Measurements from ENCODE around the gene MAST3. TPM values are rescaled to one million over a fixed set of nuclear protein-coding genes. Genes with fewer than 3 reads are reported as not detected.
A peak's percentile ranks its signal among the peaks of the same experiment; 100 is the strongest.

The MAST3 gene
- total RNA-seq, 2 experiments from 2014 or later, result 22.9 to 25.1 TPM

DNA sequence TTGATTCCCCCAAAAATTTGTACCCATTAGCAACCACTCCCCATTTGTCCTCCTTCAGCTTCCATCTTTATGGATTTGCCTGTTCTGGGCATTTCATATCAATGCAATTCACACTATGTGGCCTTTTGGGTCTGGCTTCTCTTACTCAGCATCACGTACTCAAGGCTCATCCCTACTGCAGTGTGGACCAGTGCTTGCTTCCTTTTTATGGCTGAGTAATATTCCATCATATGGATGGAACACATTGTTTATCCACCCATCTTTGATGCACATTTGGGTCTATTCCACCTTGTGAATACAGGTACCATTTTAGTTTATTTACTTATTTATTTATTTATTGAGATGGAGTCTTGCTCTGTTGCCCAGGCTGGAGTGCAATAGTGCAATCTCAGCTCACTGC, 42.9 kb downstream of the MAST3 start:
- Mint-ChIP-seq H3K27ac (no peak overlapping the region), H3K36me3 (ENCODE audit: low read depth) (peaks cover 43% of the 10 kb centered on the region), H3K4me1 (ENCODE audit: low read depth) (no peaks in the 10 kb centered on the region), H3K9me3 (ENCODE audit: insufficient read depth) (no peaks in the 10 kb centered on the region), H3K27me3 (ENCODE audit: low read depth) (no peaks in the 10 kb centered on the region), H3K4me3 (no peak overlapping the region)
- ChIA-PET POLR2A (no interaction called here), CTCF (interaction anchor here (3.1 kb wide), 1 partner anchor 12 kb away, joined by 11 read pairs; the partner anchor contains the start of gene PIK3R2)
- no peak for ATAC-seq
- no peak for DNase-seq

DNA sequence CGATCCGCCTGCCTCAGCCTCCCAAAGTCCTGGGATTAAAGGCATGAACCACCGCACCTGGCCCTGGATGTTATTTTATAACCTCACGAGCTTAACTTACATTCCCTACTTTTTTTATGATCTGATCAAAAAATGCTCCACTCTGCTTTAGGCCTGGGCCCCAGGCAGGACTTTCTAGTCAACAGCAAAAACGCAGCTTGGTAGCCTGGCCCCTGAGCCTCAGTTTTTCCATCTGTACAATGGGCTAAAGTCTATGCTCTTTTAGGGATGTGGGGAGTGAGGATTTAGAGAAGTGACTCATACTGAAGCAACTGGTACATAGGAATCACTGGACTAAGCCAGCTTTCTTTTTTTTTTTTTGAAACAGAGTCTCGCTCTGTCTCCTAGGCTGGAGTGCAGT, 43.5 kb downstream of the MAST3 start:
- no peak overlapping the region for H3K27ac Mint-ChIP-seq
- no peaks in the 10 kb centered on the region for H3K27me3 Mint-ChIP-seq (ENCODE audit: low read depth)
- H3K4me3 Mint-ChIP-seq, result no peak overlapping the region
- CTCF ChIA-PET, result interaction anchor here (3.1 kb wide), 1 partner anchor 11 kb away, joined by 11 read pairs; the partner anchor contains the start of gene PIK3R2
- H3K36me3 Mint-ChIP-seq (ENCODE audit: low read depth), result peaks cover 45% of the 10 kb centered on the region
- no peak for DNase-seq
- no peaks in the 10 kb centered on the region for H3K9me3 Mint-ChIP-seq (ENCODE audit: insufficient read depth)
- POLR2A ChIA-PET, result interaction anchor here (0.6 to 2.2 kb wide), 3 partner anchors 11 to 464 kb away, joined by 3 to 11 read pairs (median 4); partner anchors contain the start of gene PIK3R2
- ATAC-seq, result no peak
- H3K4me1 Mint-ChIP-seq (ENCODE audit: low read depth), result no peaks in the 10 kb centered on the region

DNA sequence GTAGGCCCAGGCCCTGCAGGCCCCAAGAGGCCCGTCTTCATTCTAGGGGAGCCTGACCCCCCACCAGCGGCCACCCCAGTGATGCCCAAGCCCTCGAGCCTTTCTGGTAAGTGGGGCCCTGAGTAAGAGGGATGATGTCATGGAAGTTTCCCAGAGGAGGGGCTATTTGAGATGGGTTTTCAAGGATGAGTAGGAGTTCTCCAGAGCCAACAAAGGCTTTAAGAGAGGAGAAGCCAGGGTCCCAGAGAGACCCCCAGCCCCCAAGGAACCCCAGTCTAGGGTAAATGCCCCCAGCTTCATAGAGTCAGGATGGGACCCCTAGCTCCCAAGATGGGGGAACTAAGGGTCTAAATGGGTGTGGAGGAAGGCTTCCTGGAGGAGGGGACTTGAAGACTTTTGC, 46.3 kb downstream of the MAST3 start:
- Mint-ChIP-seq H3K27ac (no peak overlapping the region), H3K27me3 (ENCODE audit: low read depth) (no peaks in the 10 kb centered on the region), H3K36me3 (ENCODE audit: low read depth) (peaks cover 53% of the 10 kb centered on the region), H3K4me3 (no peak overlapping the region), H3K4me1 (ENCODE audit: low read depth) (peaks cover 8% of the 10 kb centered on the region), H3K9me3 (ENCODE audit: insufficient read depth) (no peaks in the 10 kb centered on the region)
- CTCF ChIA-PET, result interaction anchor here (1.3 kb wide), 1 partner anchor 48 kb away, joined by 3 read pairs; no protein-coding TSS in a partner anchor
- POLR2A ChIA-PET, result interaction anchor here (0.6 to 0.9 kb wide), 2 partner anchors 8 to 34 kb away, joined by 3 to 4 read pairs; no protein-coding TSS in a partner anchor
- DNase-seq, result no peak
- no peak for ATAC-seq

DNA sequence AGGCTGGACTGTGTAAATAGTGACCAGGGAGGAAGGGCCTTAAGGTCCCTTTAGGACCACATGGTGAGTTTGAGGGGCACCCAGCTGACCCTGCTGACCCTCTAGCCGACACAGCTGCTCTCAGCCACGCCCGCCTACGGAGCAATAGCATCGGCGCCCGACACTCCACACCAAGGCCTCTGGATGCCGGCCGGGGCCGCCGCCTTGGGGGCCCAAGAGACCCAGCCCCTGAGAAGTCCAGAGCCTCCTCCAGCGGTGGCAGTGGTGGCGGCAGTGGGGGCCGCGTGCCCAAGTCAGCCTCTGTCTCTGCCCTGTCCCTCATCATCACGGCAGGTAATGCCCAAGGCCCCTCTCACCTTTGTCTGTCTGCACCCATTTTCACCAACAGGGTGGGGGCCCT, 46.8 kb downstream of the MAST3 start:
- ChIA-PET CTCF (interaction anchor here (1.3 kb wide), 1 partner anchor 47 kb away, joined by 3 read pairs; no protein-coding TSS in a partner anchor), POLR2A (interaction anchor here (0.9 kb wide), 1 partner anchor 34 kb away, joined by 3 read pairs; no protein-coding TSS in a partner anchor)
- ATAC-seq, result no peak
- peaks cover 53% of the 10 kb centered on the region for H3K36me3 Mint-ChIP-seq (ENCODE audit: low read depth)
- no peak for DNase-seq
- H3K27ac Mint-ChIP-seq, result no peak overlapping the region
- no peaks in the 10 kb centered on the region for H3K9me3 Mint-ChIP-seq (ENCODE audit: insufficient read depth)
- H3K27me3 Mint-ChIP-seq (ENCODE audit: low read depth), result no peaks in the 10 kb centered on the region
- H3K4me3 Mint-ChIP-seq, result no peak overlapping the region
- peaks cover 9% of the 10 kb centered on the region for H3K4me1 Mint-ChIP-seq (ENCODE audit: low read depth)

DNA sequence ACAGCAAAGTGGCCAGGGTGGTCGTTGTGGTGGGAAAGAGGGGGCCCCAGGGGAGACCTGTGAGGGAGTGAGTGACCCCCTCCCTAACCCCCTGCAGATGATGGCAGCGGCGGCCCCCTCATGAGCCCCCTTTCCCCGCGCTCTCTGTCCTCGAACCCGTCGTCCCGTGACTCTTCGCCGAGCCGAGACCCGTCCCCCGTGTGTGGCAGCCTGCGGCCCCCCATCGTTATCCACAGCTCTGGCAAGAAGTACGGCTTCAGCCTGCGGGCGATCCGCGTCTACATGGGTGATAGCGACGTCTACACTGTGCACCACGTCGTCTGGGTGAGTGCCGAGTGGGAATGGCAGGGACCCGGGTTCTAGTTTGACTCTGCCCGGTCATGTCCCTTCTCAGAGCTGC, 47.3 kb downstream of the MAST3 start:
- DNase-seq (no peak), ATAC-seq (no peak)
- CTCF ChIA-PET, result interaction anchor here (1.3 to 1.5 kb wide), 2 partner anchors 23 to 47 kb away, joined by 3 to 5 read pairs; no protein-coding TSS in a partner anchor
- Mint-ChIP-seq H3K4me1 (ENCODE audit: low read depth) (peaks cover 9% of the 10 kb centered on the region), H3K27me3 (ENCODE audit: low read depth) (no peaks in the 10 kb centered on the region), H3K4me3 (no peak overlapping the region), H3K36me3 (ENCODE audit: low read depth) (peaks cover 53% of the 10 kb centered on the region), H3K9me3 (ENCODE audit: insufficient read depth) (no peaks in the 10 kb centered on the region), H3K27ac (no peak overlapping the region)
- POLR2A ChIA-PET, result no interaction called here

DNA sequence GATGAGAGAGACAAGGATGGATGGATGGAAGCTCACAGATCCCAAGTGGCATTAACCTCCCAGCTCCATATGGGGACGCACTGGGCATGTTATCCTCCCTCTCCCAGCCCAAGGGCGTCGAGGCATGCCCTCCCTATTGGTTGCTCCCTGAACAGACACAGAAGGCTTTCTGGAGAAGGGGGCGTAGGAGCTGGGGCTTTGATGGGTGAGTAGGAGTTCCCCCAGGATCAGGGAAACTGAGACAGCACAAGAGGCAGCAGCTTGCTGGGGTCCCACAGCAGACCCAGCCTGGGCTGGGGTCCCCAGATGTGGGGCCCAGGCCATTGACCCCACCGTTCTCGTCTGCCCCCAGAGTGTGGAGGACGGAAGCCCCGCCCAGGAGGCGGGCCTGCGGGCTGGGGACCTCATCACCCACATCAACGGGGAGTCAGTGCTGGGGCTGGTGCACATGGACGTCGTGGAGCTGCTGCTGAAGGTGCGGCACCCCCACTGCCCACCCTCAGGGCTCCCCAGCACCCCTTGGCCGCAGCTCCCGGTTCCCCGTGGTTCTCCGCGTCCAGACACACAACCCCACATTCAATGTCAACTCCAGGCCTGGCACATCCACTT, 47.9 kb downstream of the MAST3 start:
- DNase-seq, result no peak
- CTCF ChIA-PET, result interaction anchor here (1.5 kb wide), 1 partner anchor 23 kb away, joined by 5 read pairs; no protein-coding TSS in a partner anchor
- POLR2A ChIA-PET, result no interaction called here
- ATAC-seq, result no peak
- Mint-ChIP-seq H3K9me3 (ENCODE audit: insufficient read depth) (no peaks in the 10 kb centered on the region), H3K4me1 (ENCODE audit: low read depth) (peaks cover 9% of the 10 kb centered on the region), H3K36me3 (ENCODE audit: low read depth) (peaks cover 52% of the 10 kb centered on the region), H3K27me3 (ENCODE audit: low read depth) (no peaks in the 10 kb centered on the region), H3K27ac (no peak overlapping the region), H3K4me3 (no peak overlapping the region)

DNA sequence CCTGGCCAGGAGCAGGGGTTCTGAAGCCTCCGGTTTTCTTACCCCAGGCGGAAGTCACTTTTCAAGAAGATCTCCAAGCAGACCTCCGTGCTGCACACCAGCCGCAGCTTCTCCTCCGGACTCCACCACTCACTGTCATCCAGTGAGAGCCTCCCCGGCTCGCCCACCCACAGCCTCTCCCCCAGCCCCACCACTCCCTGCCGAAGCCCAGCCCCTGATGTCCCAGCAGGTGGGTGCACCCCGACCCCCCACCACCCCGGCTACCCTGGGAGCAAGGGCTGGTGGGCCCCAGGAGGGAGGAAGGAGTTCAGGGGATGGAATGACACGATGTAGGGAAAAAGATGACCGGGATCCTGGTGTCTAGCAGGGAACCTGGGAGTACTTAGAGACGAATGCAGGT, 49.8 kb downstream of the MAST3 start:
- H3K27ac Mint-ChIP-seq, result no peak overlapping the region
- DNase-seq (no peak), ATAC-seq (no peak)
- ChIA-PET POLR2A (no interaction called here), CTCF (interaction anchor here (1.0 kb wide), 1 partner anchor 10 kb away, joined by 3 read pairs; no protein-coding TSS in a partner anchor)
- H3K4me1 Mint-ChIP-seq (ENCODE audit: low read depth), result peaks cover 20% of the 10 kb centered on the region
- no peaks in the 10 kb centered on the region for H3K9me3 Mint-ChIP-seq (ENCODE audit: insufficient read depth)
- no peaks in the 10 kb centered on the region for H3K27me3 Mint-ChIP-seq (ENCODE audit: low read depth)
- H3K4me3 Mint-ChIP-seq, result no peak overlapping the region
- peaks cover 51% of the 10 kb centered on the region for H3K36me3 Mint-ChIP-seq (ENCODE audit: low read depth)

DNA sequence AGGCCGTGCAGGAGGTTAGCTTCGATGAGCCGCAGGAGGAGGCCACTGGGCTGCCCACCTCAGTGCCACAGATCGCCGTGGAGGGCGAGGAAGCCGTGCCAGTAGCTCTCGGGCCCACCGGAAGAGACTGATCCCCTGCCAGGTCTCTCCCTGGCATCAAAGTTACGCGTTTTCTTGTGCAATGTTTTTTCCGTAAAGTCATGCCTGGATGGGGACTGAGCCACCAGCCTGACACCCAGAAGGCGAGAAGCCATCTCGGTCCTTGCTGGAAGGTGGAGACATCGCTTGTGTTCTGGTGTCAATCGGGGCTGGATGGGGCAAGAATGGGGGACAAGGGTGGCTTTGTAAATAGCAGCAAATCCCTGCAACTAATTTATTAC, 52.0 kb downstream of the MAST3 start:
- ATAC-seq (no peak), DNase-seq (no peak)
- Mint-ChIP-seq H3K27ac (no peak overlapping the region), H3K9me3 (ENCODE audit: insufficient read depth) (no peaks in the 10 kb centered on the region), H3K27me3 (ENCODE audit: low read depth) (no peaks in the 10 kb centered on the region), H3K4me3 (no peak overlapping the region), H3K4me1 (ENCODE audit: low read depth) (peaks cover 29% of the 10 kb centered on the region), H3K36me3 (ENCODE audit: low read depth) (peaks cover 40% of the 10 kb centered on the region)
- ChIA-PET POLR2A (no interaction called here), CTCF (interaction anchor here (1.6 kb wide), 1 partner anchor 46 kb away, joined by 3 read pairs; no protein-coding TSS in a partner anchor)

DNA sequence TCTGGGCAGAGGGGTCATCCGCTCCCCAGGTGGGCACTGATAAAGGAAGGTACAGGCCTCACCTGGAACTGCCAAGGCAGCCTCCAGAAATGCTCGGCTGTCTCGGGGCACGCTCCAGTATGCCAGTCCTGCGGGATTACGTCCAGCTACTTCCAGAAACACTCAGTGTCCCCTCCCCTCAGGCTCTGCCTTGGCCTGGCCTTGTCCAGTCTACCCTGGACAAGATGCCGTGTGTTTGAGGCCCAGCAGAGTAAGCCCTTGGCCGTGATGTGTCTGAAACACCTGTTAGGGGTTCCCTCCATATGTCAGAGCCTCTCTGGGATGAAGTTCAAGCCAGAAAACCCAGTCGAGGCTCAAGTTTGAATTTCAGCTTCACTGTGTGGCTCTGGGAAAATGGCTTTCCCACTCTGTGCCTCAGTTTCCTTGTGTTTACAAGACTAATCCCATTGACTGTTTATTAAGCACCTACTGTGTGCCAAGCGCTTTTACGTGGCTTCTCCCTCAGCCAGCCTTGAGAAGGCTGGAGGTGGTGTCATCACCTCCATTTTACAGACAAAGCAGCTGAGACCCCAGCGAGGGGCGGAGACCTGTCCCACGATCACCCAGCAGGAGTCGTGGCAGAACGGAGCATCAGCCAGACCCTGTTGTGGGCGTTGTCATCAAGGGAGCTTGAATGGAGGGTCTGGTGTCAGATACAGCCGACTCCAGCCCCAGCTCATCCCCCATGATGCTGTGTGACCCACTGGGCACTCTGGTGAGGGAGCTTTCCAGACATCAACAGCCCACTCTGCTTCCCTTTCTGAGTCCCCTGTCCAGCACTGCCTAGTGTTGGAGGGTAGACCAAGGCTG, 53.4 kb downstream of the MAST3 start:
- Mint-ChIP-seq H3K27ac (peak overlapping the region; percentile 98), H3K27me3 (ENCODE audit: low read depth) (no peaks in the 10 kb centered on the region), H3K4me1 (ENCODE audit: low read depth) (peaks cover 30% of the 10 kb centered on the region), H3K36me3 (ENCODE audit: low read depth) (peaks cover 27% of the 10 kb centered on the region), H3K4me3 (peak overlapping the region; percentile 79), H3K9me3 (ENCODE audit: insufficient read depth) (no peaks in the 10 kb centered on the region)
- no peak for ATAC-seq
- POLR2A ChIA-PET, result interaction anchor here (2.0 to 2.2 kb wide), 4 partner anchors 9 to 62 kb away, joined by 8 to 14 read pairs (median 10); no protein-coding TSS in a partner anchor
- CTCF ChIA-PET, result interaction anchor here (0.7 to 3.0 kb wide), 14 partner anchors 9 to 281 kb away, joined by 3 to 15 read pairs (median 5); partner anchors contain the start of gene RAB3A
- no peak for DNase-seq

DNA sequence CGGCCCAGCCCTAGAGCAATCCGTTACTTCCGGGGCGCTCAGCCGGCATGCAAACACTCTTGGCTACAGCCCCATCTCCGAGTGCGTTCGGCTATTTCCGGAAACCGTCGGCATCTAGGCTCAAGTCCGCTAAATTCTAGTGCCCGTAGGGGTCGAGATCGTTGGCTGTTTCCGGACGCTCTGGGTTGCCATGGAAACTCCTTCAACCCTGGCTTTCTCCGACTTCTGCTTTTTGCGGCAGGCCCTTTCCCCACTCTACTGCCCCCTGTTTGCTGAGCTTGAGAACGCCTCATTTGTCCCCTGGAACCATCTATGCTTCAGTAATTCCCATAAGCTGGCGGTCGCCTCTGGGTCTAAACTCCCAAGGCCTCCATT, 54.9 kb downstream of the MAST3 start:
- no peaks in the 10 kb centered on the region for H3K9me3 Mint-ChIP-seq (ENCODE audit: insufficient read depth)
- ChIA-PET POLR2A (interaction anchor here (0.7 to 2.2 kb wide), 9 partner anchors 8 to 145 kb away, joined by 3 to 14 read pairs (median 8); partner anchors contain the start of genes ARRDC2, IL12RB1, JUND and MPV17L2), CTCF (interaction anchor here (0.7 to 3.0 kb wide), 18 partner anchors 8 to 93 kb away, joined by 3 to 15 read pairs (median 5); partner anchors contain the start of genes MAST3, MPV17L2 and RAB3A)
- peak; percentile 81 for ATAC-seq
- peak overlapping the region; percentile 98 for H3K27ac Mint-ChIP-seq
- H3K4me3 Mint-ChIP-seq, result peak overlapping the region; percentile 79
- H3K27me3 Mint-ChIP-seq (ENCODE audit: low read depth), result no peaks in the 10 kb centered on the region
- peak; percentile 100 for DNase-seq
- H3K36me3 Mint-ChIP-seq (ENCODE audit: low read depth), result peaks cover 19% of the 10 kb centered on the region
- peaks cover 30% of the 10 kb centered on the region for H3K4me1 Mint-ChIP-seq (ENCODE audit: low read depth)

DNA sequence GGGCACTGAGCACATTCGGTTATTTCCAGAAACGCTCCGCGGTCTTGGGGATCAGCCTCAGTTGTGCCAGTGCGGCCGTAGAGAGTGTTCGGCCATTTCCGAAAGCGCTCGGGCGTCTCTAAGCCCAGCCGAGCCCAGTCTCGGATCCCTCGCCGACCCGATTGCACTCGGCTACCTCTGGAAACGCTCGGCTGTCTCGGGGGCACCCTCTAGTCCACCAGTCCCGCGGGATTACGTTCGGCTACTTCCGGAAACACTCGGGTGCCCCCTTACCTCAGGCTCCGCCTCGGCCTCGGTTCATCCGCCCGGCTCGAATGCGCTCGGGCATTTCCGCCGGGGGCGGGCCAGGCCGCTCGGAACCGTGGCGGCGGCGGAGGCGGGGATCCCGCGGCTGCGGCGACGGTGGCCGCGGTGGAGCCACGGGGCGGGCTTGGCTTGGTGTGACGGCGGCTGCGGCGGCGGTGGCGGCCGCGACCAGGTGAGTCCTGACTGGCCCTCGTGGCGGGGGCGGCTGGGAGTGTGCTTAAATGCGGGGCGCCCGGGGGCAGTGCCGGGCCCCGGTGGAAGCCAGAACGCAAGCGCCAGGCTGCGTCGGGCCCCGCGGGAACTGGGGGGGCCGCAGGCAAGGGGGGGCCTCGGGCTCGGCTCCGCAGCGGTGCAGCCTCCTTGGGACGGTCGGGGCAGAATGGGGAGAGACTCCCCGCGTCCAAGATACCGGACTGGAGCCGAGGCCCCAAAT, 55.4 kb downstream of the MAST3 start, which contains the start of gene PIK3R2:
Gene PIK3R2 (plus strand): TSS at position 347 of the 739 bp plus-strand sequence. CDS start 2,717 bp downstream, outside the sequence.
- H3K4me3 Mint-ChIP-seq, result peak within 1 kb of the TSS; percentile 79
- no peaks in the 10 kb centered on the region for H3K9me3 Mint-ChIP-seq (ENCODE audit: insufficient read depth)
- peaks cover 17% of the 10 kb centered on the region for H3K36me3 Mint-ChIP-seq (ENCODE audit: low read depth)
- ChIA-PET CTCF (interaction anchor here (0.7 to 3.0 kb wide), 18 partner anchors 8 to 94 kb away, joined by 3 to 15 read pairs (median 5); partner anchors contain the start of genes MAST3, MPV17L2 and RAB3A), POLR2A (interaction anchor here (1.1 to 2.2 kb wide), 8 partner anchors 8 to 145 kb away, joined by 3 to 14 read pairs (median 8); partner anchors contain the start of genes ARRDC2, IL12RB1, JUND and MPV17L2)
- no peaks in the 10 kb centered on the region for H3K27me3 Mint-ChIP-seq (ENCODE audit: low read depth)
- DNase-seq (peak; percentile 100), ATAC-seq (peak; percentile 94)
- H3K27ac Mint-ChIP-seq, result peak within 1 kb of the TSS; percentile 98
- H3K4me1 Mint-ChIP-seq (ENCODE audit: low read depth), result peaks cover 30% of the 10 kb centered on the region

Measured in activated CD8-positive, alpha-beta T cell treated with anti-CD3 and anti-CD28 coated beads, Interleukin-2, amount 10 ng/mL, durations not matched to agents 7 days and 5 days (primary cell).